ENCODE data around the gene SLC8A2. TPM values are rescaled to one million over a fixed set of nuclear protein-coding genes. Genes with fewer than 3 reads are reported as not detected.

The SLC8A2 gene
- total and polyA plus RNA-seq, 2 experiments from 2014 or later, result 0.86 to 10.0 TPM

- DNase-seq (ENCODE audit: low spot score) (no peak), ATAC-seq (no peak)
- H3K36me3 Mint-ChIP-seq (ENCODE audit: low read depth), result no peaks in the 10 kb centered on the region
- Histone ChIP-seq H3K4me1 (ENCODE audit: insufficient read depth) (peaks cover 7% of the 10 kb centered on the region; the same call in 1 of the 2 replicates), H3K4me3 (no peak overlapping the region), H3K36me3 (ENCODE audit: insufficient read depth) (no peaks in the 10 kb centered on the region), H3K9me2 (ENCODE audit: insufficient read depth) (peaks cover 4% of the 10 kb centered on the region; the same call in 1 of the 2 replicates), H3K27me3 (ENCODE audit: insufficient read depth) (peaks cover 8% of the 10 kb centered on the region), H4K20me1 (replicated peaks; ENCODE audit: insufficient read depth) (no peaks in the 10 kb centered on the region), H2AFZ (no peak overlapping the region), H3F3A (replicated peaks; ENCODE audit: low read depth) (peaks cover 18% of the 10 kb centered on the region; the same call in 1 of the 2 replicates), H3K4me2 (no peak overlapping the region), H3K79me2 (replicated peaks; ENCODE audit: insufficient read depth) (no peaks in the 10 kb centered on the region), H3K27ac (ENCODE audit: low read depth) (no peak overlapping the region)
- H3K27ac Mint-ChIP-seq, result no peak overlapping the region
- TF ChIP-seq, protein P1, sequence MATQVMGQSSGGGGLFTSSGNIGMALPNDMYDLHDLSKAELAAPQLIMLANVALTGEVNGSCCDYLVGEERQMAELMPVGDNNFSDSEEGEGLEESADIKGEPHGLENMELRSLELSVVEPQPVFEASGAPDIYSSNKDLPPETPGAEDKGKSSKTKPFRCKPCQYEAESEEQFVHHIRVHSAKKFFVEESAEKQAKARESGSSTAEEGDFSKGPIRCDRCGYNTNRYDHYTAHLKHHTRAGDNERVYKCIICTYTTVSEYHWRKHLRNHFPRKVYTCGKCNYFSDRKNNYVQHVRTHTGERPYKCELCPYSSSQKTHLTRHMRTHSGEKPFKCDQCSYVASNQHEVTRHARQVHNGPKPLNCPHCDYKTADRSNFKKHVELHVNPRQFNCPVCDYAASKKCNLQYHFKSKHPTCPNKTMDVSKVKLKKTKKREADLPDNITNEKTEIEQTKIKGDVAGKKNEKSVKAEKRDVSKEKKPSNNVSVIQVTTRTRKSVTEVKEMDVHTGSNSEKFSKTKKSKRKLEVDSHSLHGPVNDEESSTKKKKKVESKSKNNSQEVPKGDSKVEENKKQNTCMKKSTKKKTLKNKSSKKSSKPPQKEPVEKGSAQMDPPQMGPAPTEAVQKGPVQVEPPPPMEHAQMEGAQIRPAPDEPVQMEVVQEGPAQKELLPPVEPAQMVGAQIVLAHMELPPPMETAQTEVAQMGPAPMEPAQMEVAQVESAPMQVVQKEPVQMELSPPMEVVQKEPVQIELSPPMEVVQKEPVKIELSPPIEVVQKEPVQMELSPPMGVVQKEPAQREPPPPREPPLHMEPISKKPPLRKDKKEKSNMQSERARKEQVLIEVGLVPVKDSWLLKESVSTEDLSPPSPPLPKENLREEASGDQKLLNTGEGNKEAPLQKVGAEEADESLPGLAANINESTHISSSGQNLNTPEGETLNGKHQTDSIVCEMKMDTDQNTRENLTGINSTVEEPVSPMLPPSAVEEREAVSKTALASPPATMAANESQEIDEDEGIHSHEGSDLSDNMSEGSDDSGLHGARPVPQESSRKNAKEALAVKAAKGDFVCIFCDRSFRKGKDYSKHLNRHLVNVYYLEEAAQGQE (IDR thresholded peaks at IDR 0.05; ENCODE audit: unreplicated experiment), result no peak
- TF ChIP-seq, protein P2, sequence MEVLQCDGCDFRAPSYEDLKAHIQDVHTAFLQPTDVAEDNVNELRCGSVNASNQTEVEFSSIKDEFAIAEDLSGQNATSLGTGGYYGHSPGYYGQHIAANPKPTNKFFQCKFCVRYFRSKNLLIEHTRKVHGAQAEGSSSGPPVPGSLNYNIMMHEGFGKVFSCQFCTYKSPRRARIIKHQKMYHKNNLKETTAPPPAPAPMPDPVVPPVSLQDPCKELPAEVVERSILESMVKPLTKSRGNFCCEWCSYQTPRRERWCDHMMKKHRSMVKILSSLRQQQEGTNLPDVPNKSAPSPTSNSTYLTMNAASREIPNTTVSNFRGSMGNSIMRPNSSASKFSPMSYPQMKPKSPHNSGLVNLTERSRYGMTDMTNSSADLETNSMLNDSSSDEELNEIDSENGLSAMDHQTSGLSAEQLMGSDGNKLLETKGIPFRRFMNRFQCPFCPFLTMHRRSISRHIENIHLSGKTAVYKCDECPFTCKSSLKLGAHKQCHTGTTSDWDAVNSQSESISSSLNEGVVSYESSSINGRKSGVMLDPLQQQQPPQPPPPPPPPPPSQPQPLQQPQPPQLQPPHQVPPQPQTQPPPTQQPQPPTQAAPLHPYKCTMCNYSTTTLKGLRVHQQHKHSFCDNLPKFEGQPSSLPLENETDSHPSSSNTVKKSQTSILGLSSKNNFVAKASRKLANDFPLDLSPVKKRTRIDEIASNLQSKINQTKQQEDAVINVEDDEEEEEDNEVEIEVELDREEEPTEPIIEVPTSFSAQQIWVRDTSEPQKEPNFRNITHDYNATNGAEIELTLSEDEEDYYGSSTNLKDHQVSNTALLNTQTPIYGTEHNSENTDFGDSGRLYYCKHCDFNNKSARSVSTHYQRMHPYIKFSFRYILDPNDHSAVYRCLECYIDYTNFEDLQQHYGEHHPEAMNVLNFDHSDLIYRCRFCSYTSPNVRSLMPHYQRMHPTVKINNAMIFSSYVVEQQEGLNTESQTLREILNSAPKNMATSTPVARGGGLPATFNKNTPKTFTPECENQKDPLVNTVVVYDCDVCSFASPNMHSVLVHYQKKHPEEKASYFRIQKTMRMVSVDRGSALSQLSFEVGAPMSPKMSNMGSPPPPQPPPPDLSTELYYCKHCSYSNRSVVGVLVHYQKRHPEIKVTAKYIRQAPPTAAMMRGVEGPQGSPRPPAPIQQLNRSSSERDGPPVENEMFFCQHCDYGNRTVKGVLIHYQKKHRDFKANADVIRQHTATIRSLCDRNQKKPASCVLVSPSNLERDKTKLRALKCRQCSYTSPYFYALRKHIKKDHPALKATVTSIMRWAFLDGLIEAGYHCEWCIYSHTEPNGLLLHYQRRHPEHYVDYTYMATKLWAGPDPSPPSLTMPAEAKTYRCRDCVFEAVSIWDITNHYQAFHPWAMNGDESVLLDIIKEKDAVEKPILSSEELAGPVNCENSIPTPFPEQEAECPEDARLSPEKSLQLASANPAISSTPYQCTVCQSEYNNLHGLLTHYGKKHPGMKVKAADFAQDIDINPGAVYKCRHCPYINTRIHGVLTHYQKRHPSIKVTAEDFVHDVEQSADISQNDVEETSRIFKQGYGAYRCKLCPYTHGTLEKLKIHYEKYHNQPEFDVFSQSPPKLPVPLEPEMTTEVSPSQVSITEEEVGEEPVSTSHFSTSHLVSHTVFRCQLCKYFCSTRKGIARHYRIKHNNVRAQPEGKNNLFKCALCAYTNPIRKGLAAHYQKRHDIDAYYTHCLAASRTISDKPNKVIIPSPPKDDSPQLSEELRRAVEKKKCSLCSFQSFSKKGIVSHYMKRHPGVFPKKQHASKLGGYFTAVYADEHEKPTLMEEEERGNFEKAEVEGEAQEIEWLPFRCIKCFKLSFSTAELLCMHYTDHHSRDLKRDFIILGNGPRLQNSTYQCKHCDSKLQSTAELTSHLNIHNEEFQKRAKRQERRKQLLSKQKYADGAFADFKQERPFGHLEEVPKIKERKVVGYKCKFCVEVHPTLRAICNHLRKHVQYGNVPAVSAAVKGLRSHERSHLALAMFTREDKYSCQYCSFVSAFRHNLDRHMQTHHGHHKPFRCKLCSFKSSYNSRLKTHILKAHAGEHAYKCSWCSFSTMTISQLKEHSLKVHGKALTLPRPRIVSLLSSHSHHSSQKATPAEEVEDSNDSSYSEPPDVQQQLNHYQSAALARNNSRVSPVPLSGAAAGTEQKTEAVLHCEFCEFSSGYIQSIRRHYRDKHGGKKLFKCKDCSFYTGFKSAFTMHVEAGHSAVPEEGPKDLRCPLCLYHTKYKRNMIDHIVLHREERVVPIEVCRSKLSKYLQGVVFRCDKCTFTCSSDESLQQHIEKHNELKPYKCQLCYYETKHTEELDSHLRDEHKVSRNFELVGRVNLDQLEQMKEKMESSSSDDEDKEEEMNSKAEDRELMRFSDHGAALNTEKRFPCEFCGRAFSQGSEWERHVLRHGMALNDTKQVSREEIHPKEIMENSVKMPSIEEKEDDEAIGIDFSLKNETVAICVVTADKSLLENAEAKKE (CRISPR knock-in tag; IDR thresholded peaks at IDR 0.05), result no peak
- no peak for TF ChIP-seq EZH2 (IDR thresholded peaks at IDR 0.05; ENCODE audit: low read depth, unreplicated experiment)
- TF ChIP-seq ZNF331 (CRISPR knock-in tag; IDR thresholded peaks at IDR 0.05; ENCODE audit: low read depth), result no peak
- TF ChIP-seq, protein P3, sequence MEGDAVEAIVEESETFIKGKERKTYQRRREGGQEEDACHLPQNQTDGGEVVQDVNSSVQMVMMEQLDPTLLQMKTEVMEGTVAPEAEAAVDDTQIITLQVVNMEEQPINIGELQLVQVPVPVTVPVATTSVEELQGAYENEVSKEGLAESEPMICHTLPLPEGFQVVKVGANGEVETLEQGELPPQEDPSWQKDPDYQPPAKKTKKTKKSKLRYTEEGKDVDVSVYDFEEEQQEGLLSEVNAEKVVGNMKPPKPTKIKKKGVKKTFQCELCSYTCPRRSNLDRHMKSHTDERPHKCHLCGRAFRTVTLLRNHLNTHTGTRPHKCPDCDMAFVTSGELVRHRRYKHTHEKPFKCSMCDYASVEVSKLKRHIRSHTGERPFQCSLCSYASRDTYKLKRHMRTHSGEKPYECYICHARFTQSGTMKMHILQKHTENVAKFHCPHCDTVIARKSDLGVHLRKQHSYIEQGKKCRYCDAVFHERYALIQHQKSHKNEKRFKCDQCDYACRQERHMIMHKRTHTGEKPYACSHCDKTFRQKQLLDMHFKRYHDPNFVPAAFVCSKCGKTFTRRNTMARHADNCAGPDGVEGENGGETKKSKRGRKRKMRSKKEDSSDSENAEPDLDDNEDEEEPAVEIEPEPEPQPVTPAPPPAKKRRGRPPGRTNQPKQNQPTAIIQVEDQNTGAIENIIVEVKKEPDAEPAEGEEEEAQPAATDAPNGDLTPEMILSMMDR (conservative IDR thresholded peaks at IDR 0.05; ENCODE audit: low read depth in 2 of 2), result no peak
- TF ChIP-seq JUNB (IDR thresholded peaks at IDR 0.05; ENCODE audit: unreplicated experiment), result no peak
- TF ChIP-seq ETS1 (IDR thresholded peaks at IDR 0.05), result no peak
- TF ChIP-seq ZNF114 (CRISPR knock-in tag; IDR thresholded peaks at IDR 0.05), result no peak
- TF ChIP-seq CREB1 (CRISPR knock-in tag; IDR thresholded peaks at IDR 0.05; ENCODE audit: low read depth), result no peak
- no peak for TF ChIP-seq POLR2AphosphoS5 (IDR thresholded peaks at IDR 0.05; ENCODE audit: low read depth)
- no peak for TF ChIP-seq STAT1 (IDR thresholded peaks at IDR 0.05; ENCODE audit: unreplicated experiment)
- TF ChIP-seq NANOG (IDR thresholded peaks at IDR 0.05; ENCODE audit: borderline replicate concordance), result no peak
- TF ChIP-seq EZH2phosphoT487 (IDR thresholded peaks at IDR 0.05; ENCODE audit: unreplicated experiment), result no peak
- peaks cover 17% of the 10 kb centered on the region for H3K27me3 Mint-ChIP-seq (ENCODE audit: insufficient read depth, low read depth, poor library complexity)
- no peaks in the 10 kb centered on the region for H3K9me3 Mint-ChIP-seq
- H3K4me1 Mint-ChIP-seq, result peaks cover 16% of the 10 kb centered on the region
- H3K4me3 Mint-ChIP-seq, result no peak overlapping the region
Observed at GRCh38 chr19:47481460-47482052, 9.9 kb upstream of the SLC8A2 start.
